Prostate gland (tissue), 2 donors: ENCODE data around the gene ZNF512B.

Experiments used
- POLR2A ChIP-seq: fragments of 450-650 bp; IDR thresholded peaks from one replicate; pipeline ENCODE4 v1.6.1; 2016; ENCODE audit warnings: antibody characterized with exemption, mild to moderate bottlenecking
- POLR2AphosphoS5 ChIP-seq: sonication (generic); formaldehyde crosslinking; IDR thresholded peaks from one replicate; pipeline ENCODE4 v1.6.1; 2017; ENCODE audit warnings: antibody characterized with exemption
- TF ChIP-seq, protein P1 (sequence below), 4 experiments: fragments of 200-600 bp in 2 of 4; fragments of 450-650 bp in 2 of 4; sonication (generic) in 2 of 4; IDR thresholded peaks; 1 replicate in 3 of 4; 2 replicates in 1 of 4; pipeline ENCODE4 v1.5.1; 2016 to 2019; ENCODE audit warnings: antibody characterized with exemption in 4 of 4, mild to moderate bottlenecking in 2 of 4, moderate library complexity in 2 of 4

DNA sequence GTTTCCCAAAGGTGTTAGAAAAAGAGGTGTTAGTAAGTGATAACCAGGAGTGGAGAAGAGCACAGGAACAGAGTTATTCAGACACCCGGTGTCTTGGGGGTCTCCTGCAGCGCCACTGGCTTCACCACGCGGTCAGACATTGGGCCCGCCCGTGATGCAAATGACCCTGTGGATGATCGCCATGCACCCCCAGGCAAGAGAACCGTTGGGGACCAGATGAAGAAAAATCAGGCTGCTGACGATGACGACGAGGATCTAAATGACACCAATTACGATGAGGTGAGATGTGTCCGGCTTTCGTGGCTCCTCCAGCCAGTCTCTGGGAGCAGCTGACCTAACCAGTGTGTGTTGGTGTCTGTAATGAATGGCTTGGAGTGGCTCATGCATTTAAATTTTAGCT, 13.2 kb upstream of the ZNF512B start:
- TF ChIP-seq, protein P1, sequence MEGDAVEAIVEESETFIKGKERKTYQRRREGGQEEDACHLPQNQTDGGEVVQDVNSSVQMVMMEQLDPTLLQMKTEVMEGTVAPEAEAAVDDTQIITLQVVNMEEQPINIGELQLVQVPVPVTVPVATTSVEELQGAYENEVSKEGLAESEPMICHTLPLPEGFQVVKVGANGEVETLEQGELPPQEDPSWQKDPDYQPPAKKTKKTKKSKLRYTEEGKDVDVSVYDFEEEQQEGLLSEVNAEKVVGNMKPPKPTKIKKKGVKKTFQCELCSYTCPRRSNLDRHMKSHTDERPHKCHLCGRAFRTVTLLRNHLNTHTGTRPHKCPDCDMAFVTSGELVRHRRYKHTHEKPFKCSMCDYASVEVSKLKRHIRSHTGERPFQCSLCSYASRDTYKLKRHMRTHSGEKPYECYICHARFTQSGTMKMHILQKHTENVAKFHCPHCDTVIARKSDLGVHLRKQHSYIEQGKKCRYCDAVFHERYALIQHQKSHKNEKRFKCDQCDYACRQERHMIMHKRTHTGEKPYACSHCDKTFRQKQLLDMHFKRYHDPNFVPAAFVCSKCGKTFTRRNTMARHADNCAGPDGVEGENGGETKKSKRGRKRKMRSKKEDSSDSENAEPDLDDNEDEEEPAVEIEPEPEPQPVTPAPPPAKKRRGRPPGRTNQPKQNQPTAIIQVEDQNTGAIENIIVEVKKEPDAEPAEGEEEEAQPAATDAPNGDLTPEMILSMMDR (IDR thresholded peaks at IDR 0.05) = no peak
- TF ChIP-seq POLR2AphosphoS5 = no peak
- no peak for TF ChIP-seq POLR2A
